Heart left ventricle (tissue), 16 donors: Measurements from ENCODE around the gene MEOX2. TPM values are rescaled to one million over a fixed set of nuclear protein-coding genes. Genes with fewer than 3 reads are reported as not detected.
A peak's percentile ranks its signal among the peaks of the same experiment; 100 is the strongest.

Source experiments
- ATAC-seq, 4 donors: fragments of 200-7000 bp; cut with Tn5 transposase; one replicate each; pipeline ENCODE4 v1.9.1; 2020 to 2022; ENCODE audit warnings: moderate library complexity in 4 of 4, mild to moderate bottlenecking in 3 of 4, moderate number of reproducible peaks in 1 of 4
- DNase-seq, 5 donors: peaks; one replicate each; pipeline ENCODE4 v3.0.0-alpha.2; 2020
- H3K27ac ChIP-seq, 12 donors: fragments of 200-600 bp; sonication (generic) in 4 of 12; one replicate each; pipeline versions ENCODE4 v1.5.0 to v1.8.0; 2016 to 2022; ENCODE audit warnings: mild to moderate bottlenecking in 2 of 12
- H3K27me3 ChIP-seq, 9 donors: fragments of 200-600 bp; sonication (generic) in 2 of 9; one replicate each; pipeline versions ENCODE4 v1.5.1 to v1.8.0; 2016 to 2022; ENCODE audit warnings: mild to moderate bottlenecking in 3 of 9
- H3K36me3 ChIP-seq, 9 donors: fragments of 200-600 bp; sonication (generic) in 2 of 9; one replicate each; pipeline versions ENCODE4 v1.5.0 to v1.8.0; 2018 to 2022; ENCODE audit warnings: mild to moderate bottlenecking in 2 of 9
- H3K4me1 ChIP-seq, 12 donors: fragments of 200-600 bp; sonication (generic) in 4 of 12; one replicate each; pipeline versions ENCODE4 v1.5.0 to v1.8.0; 2016 to 2022; ENCODE audit warnings: mild to moderate bottlenecking in 3 of 12
- H3K4me3 ChIP-seq, 12 donors: fragments of 200-600 bp; sonication (generic) in 4 of 12; one replicate each; pipeline versions ENCODE4 v1.5.0 to v1.8.0; 2017 to 2022; ENCODE audit warnings: mild to moderate bottlenecking in 9 of 12, moderate library complexity in 4 of 12
- H3K9me3 ChIP-seq, 12 donors: fragments of 200-600 bp; sonication (generic) in 4 of 12; one replicate each; pipeline versions ENCODE4 v1.5.0 to v1.8.0; 2016 to 2022; ENCODE audit warnings: mild to moderate bottlenecking in 1 of 12
- POLR2A ChIP-seq, 2 donors: fragments of 450-650 bp; IDR thresholded peaks; one replicate each; pipeline ENCODE4 v1.6.1; 2017; ENCODE audit warnings: antibody characterized with exemption in 2 of 2, mild to moderate bottlenecking in 2 of 2, moderate library complexity in 2 of 2
- WGBS, 4 donors: extraction: QIAGEN DNeasy Blood & Tissue Kit in 2 of 4; methylation state at CpG; one replicate each; pipeline versions ENCODE4 v1.1.5 to v1.1.7; 2013 to 2018; 5-methylcytosine and 5-hydroxymethylcytosine counted together
- intact Hi-C, 10 donors: fragments of 100-400 bp; cut with DNase I; formaldehyde crosslinking; loops; one replicate each; pipeline versions ENCODE4 v1.11.1 to v1.14.2; 2022
- polyA plus RNA-seq, 2 donors: library from polyadenylated mRNA; stranded (reverse); fragments of 200-250 nt; gene quantifications; one replicate each; pipeline ENCODE4 v1.2.3, GENCODE V29; 2013
- total RNA-seq, 9 donors: library from RNA; depleted of rRNA in 2 of 9; stranded (reverse); fragments of >200 nt in 2 of 9; fragmentation: NEBNext Ultra II Directional in 3 of 9; extraction: Animal tissue kit (Norgen Biotek cat#: 25700) in 3 of 9; gene quantifications; one replicate each; pipeline versions ENCODE4 v1.1.0 to v1.2.4, GENCODE V29; 2016 to 2023
- TF ChIP-seq, protein P1 (sequence below), 12 donors: fragments of 200-600 bp; sonication (generic) in 4 of 12; IDR thresholded peaks; one replicate each; pipeline versions ENCODE4 v1.5.0 to v1.8.0; 2018 to 2022; ENCODE audit warnings: antibody characterized with exemption in 12 of 12, mild to moderate bottlenecking in 5 of 12
- donor health status: ischemic (EF 13 %, LVEDD 7.1; RV severe dilation, severe dysfunction).
- donor health status: healthy with polysubstance abuse.
- donor health status: DM: no; HTN: yes; CAD: no.
- donor health status: DM: no; HTN: no; CAD: no.
- donor health status: ischemic (EF 25% LVEDD 6.9; RV normal size, moderate dysfunction).
- donor health status: ischemic (EF 25% LVEDD 5.7; RV mildly dilated, moderate dysfunction).
- donor health status: healthy.
- donor health status: DM: yes; HTN: yes; CAD: no.
- donor health status: ischemic (EF 35%, LVEDD 5.7; RV mildly dilated, moderate dysfunction).
- donor health status: nonischemic (EF 11% LVEDD 7.7; RV severe dilation, severe dysfunction).
- donor health status: DM: yes; HTN: yes; CAD: no.
- donor health status: PGD.
- donor health status: ischemic (EF 29% LVEDD 5.4; RV normal size, mild dysfunction).
- donor health status: nonischemic (EF 23%, LVEDD 6.1; RV moderate dilation, normal function).

MEOX2 gene
- total and polyA plus RNA-seq, 11 donors: 5.0 to 17.1 (median 10.5) TPM

DNA sequence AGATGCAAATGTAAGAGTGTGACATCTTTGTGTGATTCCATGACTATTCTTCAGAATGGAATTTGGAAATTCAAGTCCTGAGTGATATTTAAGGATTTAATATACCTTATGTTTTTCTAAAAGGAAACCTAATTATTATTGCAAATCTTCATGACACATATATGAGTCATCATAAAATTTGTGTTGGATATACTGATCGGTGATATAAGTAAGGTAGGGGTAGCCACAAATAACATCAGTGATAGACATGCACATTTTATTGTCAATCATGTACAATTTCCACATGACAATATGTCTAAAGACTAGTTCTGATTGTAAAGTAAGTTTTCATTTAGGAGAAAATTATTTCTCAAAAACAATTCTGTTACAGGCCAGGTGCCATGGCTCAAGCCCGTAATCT is 65.0 kb downstream of the MEOX2 start:
- Histone ChIP-seq H3K27me3 (no peaks in the 10 kb centered on the region), H3K36me3 (peaks cover 0 to 53% (median 0%) of the 10 kb centered on the region in 9 donors), H3K9me3 (peaks cover 0 to 3% (median 0%) of the 10 kb centered on the region in 12 donors), H3K27ac (no peak overlapping the region), H3K4me3 (no peak overlapping the region), H3K4me1 (peaks cover 0 to 13% (median 0%) of the 10 kb centered on the region in 12 donors)
- intact Hi-C loops: loop anchor here in 1 of 10 donors (5.0 kb wide), 1 partner anchor 56 kb away; no protein-coding TSS in a partner anchor
- no peak for DNase-seq
- TF ChIP-seq, protein P1, sequence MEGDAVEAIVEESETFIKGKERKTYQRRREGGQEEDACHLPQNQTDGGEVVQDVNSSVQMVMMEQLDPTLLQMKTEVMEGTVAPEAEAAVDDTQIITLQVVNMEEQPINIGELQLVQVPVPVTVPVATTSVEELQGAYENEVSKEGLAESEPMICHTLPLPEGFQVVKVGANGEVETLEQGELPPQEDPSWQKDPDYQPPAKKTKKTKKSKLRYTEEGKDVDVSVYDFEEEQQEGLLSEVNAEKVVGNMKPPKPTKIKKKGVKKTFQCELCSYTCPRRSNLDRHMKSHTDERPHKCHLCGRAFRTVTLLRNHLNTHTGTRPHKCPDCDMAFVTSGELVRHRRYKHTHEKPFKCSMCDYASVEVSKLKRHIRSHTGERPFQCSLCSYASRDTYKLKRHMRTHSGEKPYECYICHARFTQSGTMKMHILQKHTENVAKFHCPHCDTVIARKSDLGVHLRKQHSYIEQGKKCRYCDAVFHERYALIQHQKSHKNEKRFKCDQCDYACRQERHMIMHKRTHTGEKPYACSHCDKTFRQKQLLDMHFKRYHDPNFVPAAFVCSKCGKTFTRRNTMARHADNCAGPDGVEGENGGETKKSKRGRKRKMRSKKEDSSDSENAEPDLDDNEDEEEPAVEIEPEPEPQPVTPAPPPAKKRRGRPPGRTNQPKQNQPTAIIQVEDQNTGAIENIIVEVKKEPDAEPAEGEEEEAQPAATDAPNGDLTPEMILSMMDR (IDR thresholded peaks at IDR 0.05): no peak
- no peak for TF ChIP-seq POLR2A (IDR thresholded peaks at IDR 0.05)
- no peak for ATAC-seq
- 91 to 97% (median 96%) methylated on average over 2 of the region's 2 CpGs for WGBS, 4 donors

DNA sequence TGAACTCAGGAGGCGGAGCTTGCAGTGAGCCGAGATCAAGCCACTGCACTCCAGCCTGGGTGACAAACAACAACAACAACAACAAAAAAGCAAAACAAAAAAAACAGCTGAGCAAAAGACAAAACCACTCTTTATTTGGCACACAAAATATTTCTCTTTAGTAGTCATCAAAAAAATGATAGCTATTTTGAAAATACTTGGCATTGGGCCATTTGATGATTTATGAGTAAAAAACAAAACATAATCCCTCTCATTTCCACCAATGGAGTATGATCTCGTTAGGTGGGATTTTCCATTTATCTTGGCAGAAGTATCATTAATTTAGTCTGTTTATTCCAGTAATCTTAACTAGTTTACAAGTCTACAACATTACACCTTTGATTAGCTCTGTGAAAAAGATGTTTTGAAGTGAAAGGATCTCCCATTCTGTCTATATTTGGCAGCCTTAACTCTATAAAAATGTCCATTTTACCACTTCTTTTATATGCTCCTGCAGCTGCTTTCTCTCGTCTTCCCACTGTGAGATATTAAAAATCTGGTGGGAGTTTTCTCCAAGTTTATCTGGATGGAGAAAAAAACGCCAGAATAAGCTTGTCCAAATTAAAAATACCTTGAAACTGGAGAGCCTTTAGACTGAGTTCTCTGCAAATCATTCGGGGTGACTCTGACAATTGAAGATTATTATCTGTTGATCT is 65.8 kb downstream of the MEOX2 start:
- no peak for ATAC-seq
- H3K4me1 ChIP-seq: peaks cover 0 to 13% (median 0%) of the 10 kb centered on the region in 12 donors
- no peak overlapping the region for H3K4me3 ChIP-seq
- no peaks in the 10 kb centered on the region for H3K27me3 ChIP-seq
- TF ChIP-seq, protein P1 (IDR thresholded peaks at IDR 0.05): no peak
- no peak for TF ChIP-seq POLR2A (IDR thresholded peaks at IDR 0.05)
- intact Hi-C loops: loop anchor here in 1 of 10 donors (5.0 kb wide), 1 partner anchor 57 kb away; no protein-coding TSS in a partner anchor
- H3K9me3 ChIP-seq: peaks cover 0 to 3% (median 0%) of the 10 kb centered on the region in 12 donors
- 60 to 67% (median 64%) methylated on average over 6 of the region's 6 CpGs for WGBS, 4 donors
- peaks cover 0 to 45% (median 0%) of the 10 kb centered on the region in 9 donors for H3K36me3 ChIP-seq
- no peak for DNase-seq
- peak overlapping the region in 3 of 12 donors; percentile 3 to 44 (median 22) for H3K27ac ChIP-seq

DNA sequence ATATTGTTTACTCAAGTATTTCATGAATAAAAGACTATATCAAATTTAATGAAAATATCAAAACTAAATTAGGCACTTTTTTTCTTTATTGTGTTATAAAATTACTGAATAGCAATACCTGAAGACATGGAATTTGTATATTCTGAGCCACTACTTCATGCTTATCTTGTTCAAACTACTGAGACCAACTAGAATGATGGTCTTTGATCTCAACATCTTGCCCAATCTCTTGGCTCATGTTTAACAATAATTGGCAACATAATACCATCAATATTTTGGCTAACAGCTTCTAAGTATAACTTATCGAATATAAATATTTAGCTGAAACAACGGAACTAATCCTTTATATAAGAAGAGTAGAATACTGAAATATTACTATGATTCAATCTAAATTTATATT is 68.2 kb downstream of the MEOX2 start:
- H3K27me3 ChIP-seq: no peaks in the 10 kb centered on the region
- H3K36me3 ChIP-seq: peaks cover 0 to 22% (median 0%) of the 10 kb centered on the region in 9 donors

DNA sequence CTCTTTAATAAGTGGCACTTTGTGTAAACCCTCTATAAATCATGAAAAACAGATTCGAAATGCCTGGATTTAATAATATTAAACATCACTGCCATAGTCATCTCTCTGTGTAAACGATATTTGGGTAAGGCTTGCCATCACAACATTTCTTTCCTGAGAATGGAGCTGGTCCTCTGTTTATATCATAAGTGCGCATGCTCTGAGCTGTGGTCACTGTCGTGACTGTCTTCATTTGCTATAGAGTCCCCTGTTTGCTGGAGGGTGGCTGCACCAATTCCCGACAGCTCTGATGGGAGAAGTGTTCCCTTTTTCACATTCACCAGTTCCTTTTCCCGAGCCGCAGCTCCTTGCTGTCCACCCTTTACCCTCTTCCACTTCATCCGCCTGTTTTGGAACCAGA is 74.3 kb downstream of the MEOX2 start:
- WGBS, 4 donors: 87 to 94% (median 90%) methylated on average over 8 of the region's 8 CpGs
- Histone ChIP-seq H3K27ac (no peak overlapping the region), H3K27me3 (no peaks in the 10 kb centered on the region), H3K4me3 (no peak overlapping the region), H3K4me1 (peaks cover 0 to 5% (median 0%) of the 10 kb centered on the region in 12 donors), H3K36me3 (peaks cover 0 to 27% (median 0%) of the 10 kb centered on the region in 9 donors), H3K9me3 (peaks cover 0 to 9% (median 0%) of the 10 kb centered on the region in 12 donors)
- DNase-seq: no peak
- ATAC-seq: no peak
- TF ChIP-seq, protein P1 (IDR thresholded peaks at IDR 0.05): no peak
- no peak for TF ChIP-seq POLR2A (IDR thresholded peaks at IDR 0.05)
- intact Hi-C loops: no loop called here

More for the DNA sequence above, 68.2 kb downstream of the MEOX2 start:
- Histone ChIP-seq H3K4me1 (peaks cover 0 to 13% (median 0%) of the 10 kb centered on the region in 12 donors), H3K27ac (no peak overlapping the region), H3K4me3 (no peak overlapping the region), H3K9me3 (peaks cover 0 to 3% (median 0%) of the 10 kb centered on the region in 12 donors)
- intact Hi-C loops: no loop called here
- TF ChIP-seq POLR2A (IDR thresholded peaks at IDR 0.05): no peak
- TF ChIP-seq, protein P1 (IDR thresholded peaks at IDR 0.05): no peak
- ATAC-seq (no peak), DNase-seq (no peak)
- 95 to 100% (median 98%) methylated on average over 2 of the region's 2 CpGs for WGBS, 4 donors
